ENCODE results near the gene DHH.

GRCh38 chr12:49138999-49139398 lies 44.4 kb upstream of the DHH start:
- TF ChIP-seq CTCF (conservative IDR thresholded peaks at IDR 0.05), result no peak
- no peak for TF ChIP-seq ZFX (IDR thresholded peaks at IDR 0.05)
